Measurements from ENCODE around the gene ARIH2. TPM values are rescaled to one million over a fixed set of nuclear protein-coding genes. Genes with fewer than 3 reads are reported as not detected.

ARIH2 gene
- total and polyA plus RNA-seq, 2 of the 8 experiments (the other 6 are each of a cell fraction or from before 2014, with no cell fraction given) = 72.9 to 136 TPM

- TF ChIP-seq CTCF (IDR thresholded peaks at IDR 0.05; ENCODE audit: control extremely low read depth in 1 of 3, insufficient read depth in 1 of 3, low read depth in 1 of 3, low read length in 3 of 3) = no peak
- TF ChIP-seq POLR2AphosphoS5 (IDR thresholded peaks at IDR 0.05; ENCODE audit: low read depth, low read length) = peak; percentile 99
- no peak for TF ChIP-seq CEBPB (IDR thresholded peaks at IDR 0.05; ENCODE audit: low read depth, low read length)
- no peak; the same call in 1 of the 2 replicates for TF ChIP-seq SIX5 (IDR thresholded peaks at IDR 0.05; ENCODE audit: low read depth, low read length)
- TF ChIP-seq BACH1 (IDR thresholded peaks at IDR 0.05; ENCODE audit: low read length) = no peak
- TF ChIP-seq, protein P1, sequence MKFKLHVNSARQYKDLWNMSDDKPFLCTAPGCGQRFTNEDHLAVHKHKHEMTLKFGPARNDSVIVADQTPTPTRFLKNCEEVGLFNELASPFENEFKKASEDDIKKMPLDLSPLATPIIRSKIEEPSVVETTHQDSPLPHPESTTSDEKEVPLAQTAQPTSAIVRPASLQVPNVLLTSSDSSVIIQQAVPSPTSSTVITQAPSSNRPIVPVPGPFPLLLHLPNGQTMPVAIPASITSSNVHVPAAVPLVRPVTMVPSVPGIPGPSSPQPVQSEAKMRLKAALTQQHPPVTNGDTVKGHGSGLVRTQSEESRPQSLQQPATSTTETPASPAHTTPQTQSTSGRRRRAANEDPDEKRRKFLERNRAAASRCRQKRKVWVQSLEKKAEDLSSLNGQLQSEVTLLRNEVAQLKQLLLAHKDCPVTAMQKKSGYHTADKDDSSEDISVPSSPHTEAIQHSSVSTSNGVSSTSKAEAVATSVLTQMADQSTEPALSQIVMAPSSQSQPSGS (IDR thresholded peaks at IDR 0.05; ENCODE audit: low read length) = no peak
- no peak for TF ChIP-seq ASH2L (IDR thresholded peaks at IDR 0.05; ENCODE audit: low read length)
- TF ChIP-seq CHD2 (IDR thresholded peaks at IDR 0.05; ENCODE audit: low read length) = no peak
- no peak for TF ChIP-seq GABPA (IDR thresholded peaks at IDR 0.05; ENCODE audit: borderline replicate concordance, insufficient read depth, low read length)
- peak; percentile 84 for TF ChIP-seq YY1 (IDR thresholded peaks at IDR 0.05; ENCODE audit: low read depth, low read length)
- TF ChIP-seq MAX (IDR thresholded peaks at IDR 0.05) = peak; percentile 70
- TF ChIP-seq KDM4A (IDR thresholded peaks at IDR 0.05; ENCODE audit: low read depth, low read length, severe bottlenecking) = no peak
- peak; percentile 70; the same call in 1 of the 2 replicates for TF ChIP-seq SP1 (IDR thresholded peaks at IDR 0.05; ENCODE audit: low read depth, low read length)
- TF ChIP-seq POLR2A (IDR thresholded peaks at IDR 0.05; ENCODE audit: control extremely low read depth in 1 of 2, low read depth in 2 of 2, low read length in 2 of 2) = peak in 1 of 2 experiments; percentile 95; a peak in 2 of 3 replicates
- TF ChIP-seq SP2 (IDR thresholded peaks at IDR 0.05; ENCODE audit: low read length) = no peak
- TF ChIP-seq NRF1 (IDR thresholded peaks at IDR 0.05; ENCODE audit: low read depth, low read length) = no peak
These were observed 102.7 kb downstream of the ARIH2 start (continued) for GRCh38 chr3:49021213-49021812.

Data from H1 (cell line).